PFSK-1 (cell line): ENCODE measurements around the gene ABHD11.

Experiments
- REST ChIP-seq, 2 experiments: IDR thresholded peaks; 2 replicates each; pipeline versions ENCODE4 v1.6.1 to v1.8.0; 2011 to 2012; ENCODE audit warnings: low read depth in 2 of 2, low read length in 2 of 2, control low read depth in 1 of 2, inconsistent platforms in 1 of 2, mild to moderate bottlenecking in 1 of 2, moderate library complexity in 1 of 2; ENCODE audit not compliant: insufficient read depth in 1 of 2
- TAF1 ChIP-seq: IDR thresholded peaks from 2 replicates; pipeline ENCODE4 v1.6.1; 2012; ENCODE audit warnings: low read length, control low read depth, borderline replicate concordance; ENCODE audit not compliant: insufficient read depth

- no peak for TF ChIP-seq TAF1
- TF ChIP-seq REST (IDR thresholded peaks at IDR 0.05; ENCODE audit: insufficient read depth in 1 of 2, low read depth in 2 of 2, low read length in 2 of 2), result no peak
Measured at GRCh38 chr7:73690646-73691045, 48.0 kb downstream of the ABHD11 start.
